ENCODE measurements around the gene PKIG. TPM values are rescaled to one million over a fixed set of nuclear protein-coding genes. Genes with fewer than 3 reads are reported as not detected.

The PKIG gene
- total and polyA plus RNA-seq, 9 of the 15 experiments (the other 6 are each of a cell fraction or from before 2014, with no cell fraction given): 0.13 to 7.0 (median 4.7) TPM

GRCh38 chr20:44572551-44573500 is 9.6 kb upstream of the PKIG start:
- 43% methylated on average over 6 of the region's 6 CpGs for WGBS (ENCODE audit: insufficient coverage, low coverage, missing lambda C conversion rate)
- peaks cover 0 to 10% of the 10 kb centered on the region in 2 experiments; a peak in 3 of 5 replicates for H3K4me1 ChIP-seq (replicated peaks in 1 of 2; ENCODE audit: control insufficient read depth in 2 of 2, insufficient read depth in 2 of 2, low read length in 2 of 2)
- H3K9me3 ChIP-seq (replicated peaks; ENCODE audit: control insufficient read depth, insufficient read depth, low read depth, low read length): no peaks in the 10 kb centered on the region
- H3K79me2 ChIP-seq (ENCODE audit: control insufficient read depth, insufficient read depth, low read length): no peaks in the 10 kb centered on the region
- no peak overlapping the region for H3K27ac ChIP-seq (ENCODE audit: extremely low read depth, low read depth, low read length)
- CTCF ChIA-PET (ENCODE audit: low intra/inter-chr PET ratio): no interaction called here
- no TSS peak for BruUV-seq (replicated peaks)
- FAIRE-seq: no peak
- DNase-seq (ENCODE audit: extremely low read depth in 1 of 4, low spot score in 3 of 4): no peak
- no peak overlapping the region for H3K4me3 ChIP-seq
- H4K20me1 ChIP-seq (replicated peaks; ENCODE audit: control insufficient read depth, insufficient read depth, low read length): no peaks in the 10 kb centered on the region
- H2AFZ ChIP-seq (ENCODE audit: low read depth, low read length): no peak overlapping the region
- TF ChIP-seq FOXO4 (CRISPR knock-in tag; IDR thresholded peaks at IDR 0.05) (no peak), PCBP2 (IDR thresholded peaks at IDR 0.05; ENCODE audit: low read depth, low read length, poor library complexity, severe bottlenecking) (no peak), CEBPG (CRISPR knock-in tag; IDR thresholded peaks at IDR 0.05) (no peak), CEBPG (tag; conservative IDR thresholded peaks at IDR 0.05 in 1 of 2, IDR thresholded peaks at IDR 0.05 in 1 of 2) (peak; percentile 75 to 76), RBM25 (IDR thresholded peaks at IDR 0.05; ENCODE audit: low read depth, low read length, severe bottlenecking) (no peak), CEBPB (tag; IDR thresholded peaks at IDR 0.05) (peak; percentile 84), KDM4B (IDR thresholded peaks at IDR 0.05; ENCODE audit: borderline replicate concordance in 2 of 2, low read depth in 1 of 2) (no peak), EWSR1 (IDR thresholded peaks at IDR 0.05; ENCODE audit: borderline replicate concordance, low read depth, partially characterized antibody) (no peak), DDX20 (tag; IDR thresholded peaks at IDR 0.05; ENCODE audit: low read depth) (no peak), CCNT2 (IDR thresholded peaks at IDR 0.05; ENCODE audit: borderline replicate concordance, extremely low read depth, insufficient read length, low read depth, low read length) (no peak)
- in situ Hi-C loops (cut with MboI): no loop called here
- no peak overlapping the region for H3K9ac ChIP-seq (ENCODE audit: insufficient read depth in 1 of 2, low read depth in 2 of 2, low read length in 2 of 2)
- no peaks in the 10 kb centered on the region for H3K27me3 ChIP-seq (ENCODE audit: control insufficient read depth in 2 of 2, insufficient read depth in 2 of 2, low read length in 2 of 2)
- ATAC-seq: no peak
- H3K36me3 ChIP-seq (ENCODE audit: control insufficient read depth, insufficient read depth, low read length): no peaks in the 10 kb centered on the region
- POLR2A ChIA-PET: interaction anchor here (0.6 kb wide), 1 partner anchor 17 kb away, joined by 3 read pairs; no protein-coding TSS in a partner anchor
- H3K4me2 ChIP-seq (ENCODE audit: insufficient read depth, low read length): no peak overlapping the region
- intact Hi-C loops (cut with micrococcal nuclease): no loop called here
- H3K9me1 ChIP-seq (ENCODE audit: control insufficient read depth, insufficient read depth, low read length): no peaks in the 10 kb centered on the region

All from K562 (cell line).